NB4 (cell line): ENCODE data around the gene TMEM256.

Experiments used
- DNase-seq: peaks from one replicate; pipeline ENCODE4 v3.0.0; 2010; ENCODE audit warnings: low read depth
- H3K4me3 ChIP-seq: one replicate; pipeline ENCODE4 v1.5.1; 2011; ENCODE audit warnings: mild to moderate bottlenecking, low read depth, low read length, moderate library complexity
- MYC ChIP-seq: IDR thresholded peaks from 2 replicates; pipeline ENCODE4 v1.6.1; 2011; ENCODE audit warnings: low read depth, low read length
- POLR2A ChIP-seq: IDR thresholded peaks from 2 replicates; pipeline ENCODE4 v1.6.1; 2011; ENCODE audit warnings: mild to moderate bottlenecking; ENCODE audit not compliant: insufficient read length; ENCODE audit errors: extremely low read depth
- TF ChIP-seq, protein P1 (sequence below): IDR thresholded peaks from 2 replicates; pipeline ENCODE4 v1.6.1; 2011; ENCODE audit warnings: low read depth, low read length
- TF ChIP-seq, protein P2 (sequence below): IDR thresholded peaks from one replicate; pipeline ENCODE4 v1.5.1; 2012; ENCODE audit warnings: low read depth, low read length

The TMEM256 gene

DNA sequence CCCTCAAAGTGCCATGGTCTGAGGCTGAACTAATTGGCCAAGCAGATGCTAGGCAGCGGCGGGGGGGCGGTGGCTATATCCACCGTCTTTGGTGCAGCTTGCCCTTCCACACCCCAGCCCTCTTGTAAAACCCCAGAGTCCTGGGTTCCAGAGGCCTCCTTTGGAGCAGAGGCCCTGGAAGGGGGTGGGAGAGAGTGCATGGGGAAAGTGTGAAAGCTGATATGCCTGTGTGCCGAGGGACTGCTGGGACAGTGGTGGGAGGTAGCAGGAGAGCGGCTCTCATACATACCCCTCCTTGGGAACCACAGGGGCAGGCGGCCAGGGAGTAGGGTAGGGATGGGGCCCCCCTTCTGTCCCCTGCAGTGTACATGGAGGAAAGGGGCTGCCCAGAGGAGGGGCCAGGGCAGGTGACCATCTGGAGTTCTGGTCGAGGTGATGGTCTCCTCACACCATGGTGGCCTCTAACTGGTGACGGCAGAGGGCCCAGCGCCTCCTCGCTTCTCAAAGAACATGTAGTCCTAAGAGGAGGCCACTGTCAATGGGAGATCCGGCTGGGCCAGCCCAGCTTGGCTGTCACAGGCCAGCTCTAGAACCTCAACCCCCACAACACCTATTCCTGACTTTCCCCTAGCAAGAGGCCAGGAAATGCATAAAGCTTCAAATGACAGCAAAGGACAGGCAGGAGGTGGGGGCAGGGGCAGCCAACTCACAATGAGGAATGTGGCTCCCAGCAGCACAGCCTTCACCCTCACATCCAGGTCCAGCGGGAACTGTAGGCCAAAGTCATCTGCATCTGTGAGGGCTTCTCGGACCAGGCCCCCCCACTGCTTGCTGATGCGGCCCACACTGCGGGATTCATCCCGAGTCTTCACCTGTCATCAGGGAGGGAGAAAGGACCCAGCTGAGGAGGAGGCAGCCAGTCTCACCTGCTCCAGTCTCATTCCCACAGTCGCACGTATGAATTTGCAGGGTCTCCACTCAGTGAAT is 13.7 kb downstream of the TMEM256 start:
- H3K4me3 ChIP-seq = no peak overlapping the region
- TF ChIP-seq, protein P1, sequence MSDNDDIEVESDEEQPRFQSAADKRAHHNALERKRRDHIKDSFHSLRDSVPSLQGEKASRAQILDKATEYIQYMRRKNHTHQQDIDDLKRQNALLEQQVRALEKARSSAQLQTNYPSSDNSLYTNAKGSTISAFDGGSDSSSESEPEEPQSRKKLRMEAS = no peak
- TF ChIP-seq, protein P2, sequence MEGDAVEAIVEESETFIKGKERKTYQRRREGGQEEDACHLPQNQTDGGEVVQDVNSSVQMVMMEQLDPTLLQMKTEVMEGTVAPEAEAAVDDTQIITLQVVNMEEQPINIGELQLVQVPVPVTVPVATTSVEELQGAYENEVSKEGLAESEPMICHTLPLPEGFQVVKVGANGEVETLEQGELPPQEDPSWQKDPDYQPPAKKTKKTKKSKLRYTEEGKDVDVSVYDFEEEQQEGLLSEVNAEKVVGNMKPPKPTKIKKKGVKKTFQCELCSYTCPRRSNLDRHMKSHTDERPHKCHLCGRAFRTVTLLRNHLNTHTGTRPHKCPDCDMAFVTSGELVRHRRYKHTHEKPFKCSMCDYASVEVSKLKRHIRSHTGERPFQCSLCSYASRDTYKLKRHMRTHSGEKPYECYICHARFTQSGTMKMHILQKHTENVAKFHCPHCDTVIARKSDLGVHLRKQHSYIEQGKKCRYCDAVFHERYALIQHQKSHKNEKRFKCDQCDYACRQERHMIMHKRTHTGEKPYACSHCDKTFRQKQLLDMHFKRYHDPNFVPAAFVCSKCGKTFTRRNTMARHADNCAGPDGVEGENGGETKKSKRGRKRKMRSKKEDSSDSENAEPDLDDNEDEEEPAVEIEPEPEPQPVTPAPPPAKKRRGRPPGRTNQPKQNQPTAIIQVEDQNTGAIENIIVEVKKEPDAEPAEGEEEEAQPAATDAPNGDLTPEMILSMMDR = no peak
- TF ChIP-seq MYC (no peak), POLR2A (no peak)
- no peak for DNase-seq

DNA sequence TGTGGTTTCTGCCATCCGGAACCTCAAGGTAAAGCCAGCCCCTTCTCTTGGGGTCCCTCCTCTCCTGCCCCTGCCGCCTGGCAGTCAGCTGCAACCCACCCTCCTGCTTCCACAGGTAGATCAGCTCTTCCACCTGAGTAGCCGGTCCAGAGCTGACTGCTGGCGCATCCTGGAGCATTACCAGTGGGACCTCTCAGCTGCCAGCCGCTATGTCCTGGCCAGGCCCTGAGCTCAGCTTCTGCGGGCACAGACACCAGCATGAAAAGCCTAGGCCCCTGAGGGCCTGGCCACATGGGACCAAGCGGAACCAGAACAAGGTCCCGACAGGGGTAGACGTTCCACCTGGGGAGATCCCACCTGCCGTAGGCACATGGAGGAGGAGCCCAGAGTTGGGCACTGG is 15.0 kb downstream of the TMEM256 start:
- H3K4me3 ChIP-seq = no peak overlapping the region
- TF ChIP-seq POLR2A (no peak), MYC (no peak)
- TF ChIP-seq, protein P2 = no peak
- TF ChIP-seq, protein P1 = no peak
- DNase-seq = no peak

DNA sequence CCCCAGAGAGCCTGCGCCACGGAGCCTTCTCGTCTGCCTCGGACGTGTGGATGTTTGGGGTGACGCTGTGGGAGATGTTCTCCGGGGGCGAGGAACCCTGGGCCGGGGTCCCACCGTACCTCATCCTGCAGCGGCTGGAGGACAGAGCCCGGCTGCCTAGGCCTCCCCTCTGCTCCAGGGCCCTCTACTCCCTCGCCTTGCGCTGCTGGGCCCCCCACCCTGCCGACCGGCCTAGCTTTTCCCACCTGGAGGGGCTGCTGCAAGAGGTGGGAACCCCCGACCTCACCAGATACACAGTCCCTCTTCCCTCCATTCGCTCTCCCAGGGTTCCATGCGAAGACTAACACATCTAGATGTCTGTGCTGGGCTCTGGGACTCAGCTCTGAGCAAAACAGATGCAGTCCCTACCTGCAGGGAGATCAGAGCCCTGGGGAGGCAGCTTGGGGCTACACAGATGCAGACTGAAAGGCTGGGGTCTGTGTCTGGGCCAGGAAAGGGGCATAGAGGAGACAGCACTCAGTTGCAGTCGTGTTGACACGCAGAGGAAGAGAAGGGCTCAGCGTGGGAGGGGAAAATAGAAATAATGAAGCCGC is 19.3 kb downstream of the TMEM256 start:
- no peak for DNase-seq
- TF ChIP-seq POLR2A = no peak
- TF ChIP-seq, protein P2 = no peak
- TF ChIP-seq, protein P1 = no peak
- no peak for TF ChIP-seq MYC
- H3K4me3 ChIP-seq = no peak overlapping the region

DNA sequence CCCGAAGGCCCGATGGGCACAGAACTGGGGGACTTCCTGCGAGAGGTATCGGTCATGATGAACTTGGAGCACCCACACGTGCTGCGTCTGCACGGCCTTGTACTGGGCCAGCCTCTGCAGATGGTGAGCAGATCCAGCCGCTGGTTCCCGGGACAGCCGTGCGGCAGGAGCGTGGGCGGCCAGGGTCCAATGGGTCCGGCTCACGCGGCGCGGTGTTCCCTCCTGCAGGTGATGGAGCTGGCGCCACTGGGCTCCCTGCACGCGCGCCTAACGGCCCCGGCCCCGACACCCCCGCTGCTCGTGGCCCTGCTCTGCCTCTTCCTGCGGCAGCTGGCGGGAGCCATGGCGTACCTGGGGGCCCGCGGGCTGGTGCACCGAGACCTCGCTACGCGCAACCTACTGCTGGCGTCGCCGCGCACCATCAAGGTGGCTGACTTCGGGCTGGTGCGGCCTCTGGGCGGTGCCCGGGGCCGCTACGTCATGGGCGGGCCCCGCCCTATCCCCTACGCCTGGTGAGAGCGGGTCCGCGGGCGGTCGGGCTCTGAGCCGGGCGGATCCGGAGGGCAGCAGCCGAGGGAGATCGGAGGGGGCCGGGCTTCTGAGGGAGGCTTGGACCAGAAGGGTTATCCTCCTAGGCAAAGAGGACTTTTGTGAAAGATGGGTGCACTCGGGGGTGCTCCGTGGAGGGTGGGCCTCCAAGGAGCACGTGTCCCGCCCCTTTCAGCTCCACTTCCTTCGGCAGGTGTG is 20.0 kb downstream of the TMEM256 start:
- H3K4me3 ChIP-seq = no peak overlapping the region
- TF ChIP-seq MYC (no peak), POLR2A (no peak)
- TF ChIP-seq, protein P2 = no peak
- TF ChIP-seq, protein P1 = no peak
- DNase-seq = no peak

DNA sequence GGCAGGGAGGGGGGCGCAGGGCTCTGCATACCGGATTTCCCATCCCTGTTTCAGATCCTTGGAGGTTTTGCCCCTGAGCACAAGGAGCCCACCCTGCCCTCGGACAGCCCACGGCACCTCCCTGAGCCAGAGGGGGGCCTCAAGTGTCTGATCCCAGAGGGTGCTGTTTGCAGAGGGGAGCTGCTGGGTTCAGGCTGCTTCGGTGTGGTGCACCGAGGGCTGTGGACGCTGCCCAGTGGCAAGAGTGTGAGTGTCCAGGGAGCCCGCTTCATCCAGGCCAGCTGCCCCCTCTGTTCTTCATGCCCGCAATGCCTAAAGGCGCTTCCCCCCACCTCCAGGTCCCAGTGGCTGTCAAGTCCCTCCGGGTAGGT is 20.5 kb downstream of the TMEM256 start:
- H3K4me3 ChIP-seq = no peak overlapping the region
- TF ChIP-seq, protein P2 = no peak
- TF ChIP-seq MYC (no peak), POLR2A (no peak)
- TF ChIP-seq, protein P1 = no peak

More for the DNA sequence above, 20.5 kb downstream of the TMEM256 start:
- no peak for DNase-seq
